Inferior parietal cortex (tissue), 1 donor: ENCODE results near the gene IDH1.
"Not testable (repeated sequence)": the region's sequence is repeated elsewhere in the genome, so short reads cannot be mapped to it uniquely, and the experiment has no call there.

ENCODE experiments used
- DNase-seq: peaks from one replicate; pipeline ENCODE4 v3.0.0-alpha.2; 2016; ENCODE audit errors: extremely low spot score

The IDH1 gene

DNA sequence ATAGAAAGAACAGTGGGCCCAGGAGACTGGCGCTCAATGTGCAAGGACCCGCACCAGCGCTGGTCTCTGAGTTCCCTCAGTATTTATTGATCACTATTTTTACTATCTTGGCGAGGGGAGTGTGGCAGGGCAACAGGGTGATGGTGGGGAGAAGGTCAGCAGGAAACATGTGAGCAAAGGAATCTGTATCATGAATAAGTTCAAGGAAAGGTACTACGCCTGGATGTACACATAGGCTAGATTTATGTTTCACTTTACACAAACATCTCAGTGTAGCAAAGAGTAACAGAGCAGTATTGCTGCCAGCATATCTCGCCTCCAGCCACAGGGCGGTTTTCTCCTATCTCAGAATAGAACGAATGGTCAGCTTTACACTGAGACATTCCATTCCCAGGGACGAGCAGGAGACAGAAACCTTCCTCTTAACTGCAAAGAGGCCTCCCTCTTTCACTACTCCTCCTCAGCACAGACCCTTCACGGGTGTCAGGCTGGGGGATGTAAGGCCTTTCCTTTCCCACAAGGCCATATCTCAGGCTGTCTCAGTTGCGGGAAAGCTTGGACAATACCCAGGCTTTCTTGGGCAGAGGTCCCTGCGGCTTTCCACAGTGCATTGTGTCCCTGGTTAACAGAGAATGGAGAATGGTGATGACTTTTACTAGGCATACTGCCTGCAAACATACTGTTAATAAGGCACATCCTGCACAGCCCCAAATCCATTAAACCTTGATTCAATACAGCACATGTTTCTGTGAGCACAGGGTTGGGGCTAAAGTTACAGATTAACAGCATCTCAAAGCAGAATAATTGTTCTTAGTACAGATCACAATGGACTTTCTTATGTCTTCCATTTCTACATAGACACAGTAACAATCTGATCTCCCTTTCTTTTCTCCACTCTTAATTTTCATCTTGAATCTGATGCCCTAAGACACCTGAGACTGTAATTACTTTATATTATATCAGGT, 2.3 kb upstream of the IDH1 start:
- not testable (repeated sequence) for DNase-seq

DNA sequence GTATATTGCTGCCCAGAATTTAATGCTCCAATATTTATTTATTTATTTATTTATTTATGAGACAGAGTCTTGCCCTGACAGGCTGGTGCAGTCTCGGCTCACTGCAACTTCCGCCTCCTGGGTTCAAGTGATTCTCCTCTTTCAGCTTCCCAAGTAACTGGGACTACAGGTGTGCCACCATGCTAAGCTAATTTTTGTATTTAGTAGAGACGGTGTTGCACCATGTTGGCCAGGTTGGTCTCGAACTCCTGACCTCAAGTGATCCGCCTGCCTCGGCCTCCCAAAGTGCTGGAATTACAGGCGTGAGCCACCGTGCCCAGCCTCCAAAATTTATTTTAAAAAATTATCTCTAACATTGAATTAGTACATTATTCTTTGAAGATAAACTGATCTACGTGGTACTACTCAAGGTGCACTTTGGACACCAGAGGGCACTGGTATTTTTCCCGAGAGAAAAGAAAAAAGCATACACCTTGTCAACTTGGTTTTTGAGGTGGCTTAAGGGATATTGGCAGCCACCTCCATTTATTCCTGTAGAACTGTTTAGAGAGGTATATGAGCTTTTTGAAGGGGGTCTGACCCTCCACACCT, 1.4 kb upstream of the IDH1 start:
- DNase-seq: no peak

GRCh38 chr2:208255557-208256106, 761 bp upstream of the IDH1 start:
- no peak for DNase-seq

GRCh38 chr2:208254118-208254870, 577 bp downstream of the IDH1 start:
- peak; percentile 79 for DNase-seq

GRCh38 chr2:208253600-208254117, 1.2 kb downstream of the IDH1 start:
- no peak for DNase-seq

GRCh38 chr2:208252716-208253492, 2.0 kb downstream of the IDH1 start:
- DNase-seq: no peak

DNA sequence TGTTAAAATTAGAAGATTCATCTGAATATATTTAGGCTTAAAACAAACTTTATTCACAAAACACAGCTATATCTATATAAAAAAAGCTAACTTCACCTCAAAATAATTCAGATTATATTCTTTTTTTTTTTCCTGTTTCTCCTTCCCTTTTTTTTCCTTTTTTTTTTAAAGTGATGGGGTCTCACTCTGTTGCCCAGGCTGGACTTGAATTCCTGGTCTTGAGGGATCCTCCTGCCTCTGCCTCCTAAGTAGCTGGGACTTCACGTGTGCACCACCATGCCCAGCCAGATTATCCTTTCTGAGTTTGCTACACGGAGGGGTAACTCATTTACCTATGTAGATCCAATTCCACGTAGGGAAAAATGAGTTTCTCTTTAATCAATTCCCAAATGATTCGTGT, 3.8 kb downstream of the IDH1 start:
- DNase-seq: no peak

DNA sequence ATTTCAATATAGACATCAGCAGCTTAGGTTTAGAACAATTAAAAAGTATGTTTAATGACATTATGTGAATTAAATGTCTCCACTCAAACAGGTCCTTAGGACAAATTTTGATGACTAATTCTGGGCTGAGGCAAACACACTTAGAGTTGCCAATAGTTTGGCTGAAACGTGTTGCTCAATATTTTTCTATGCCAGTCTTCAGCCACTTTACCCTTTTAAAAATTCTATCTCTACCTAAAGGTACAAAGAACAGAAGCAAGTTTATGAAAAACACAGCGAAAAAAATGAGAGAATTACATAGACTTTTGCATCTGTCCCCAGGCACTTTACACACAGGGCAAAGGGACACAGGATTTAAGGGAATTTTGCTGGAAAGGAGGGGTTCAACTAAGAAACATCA, 4.5 kb downstream of the IDH1 start:
- DNase-seq: no peak

DNA sequence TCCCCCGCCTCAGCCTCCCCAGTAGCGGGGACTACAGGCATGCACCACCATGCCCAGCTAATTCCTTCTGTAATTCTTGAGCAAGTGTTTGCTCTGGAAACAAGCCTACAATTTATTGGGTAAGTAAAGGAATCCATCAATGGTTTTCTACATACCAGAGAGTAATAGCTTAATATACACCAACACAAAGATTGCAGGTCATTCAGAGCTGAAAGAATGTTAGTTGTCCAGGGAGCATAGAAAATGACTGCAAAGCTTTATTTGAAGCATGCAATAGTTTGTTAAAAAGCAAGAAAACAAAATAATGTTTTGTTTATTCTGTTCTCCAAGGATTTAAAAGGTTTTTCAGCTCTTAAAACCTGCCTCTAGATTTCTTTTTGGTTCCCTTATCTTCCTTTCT, 5.6 kb downstream of the IDH1 start:
- DNase-seq: no peak

DNA sequence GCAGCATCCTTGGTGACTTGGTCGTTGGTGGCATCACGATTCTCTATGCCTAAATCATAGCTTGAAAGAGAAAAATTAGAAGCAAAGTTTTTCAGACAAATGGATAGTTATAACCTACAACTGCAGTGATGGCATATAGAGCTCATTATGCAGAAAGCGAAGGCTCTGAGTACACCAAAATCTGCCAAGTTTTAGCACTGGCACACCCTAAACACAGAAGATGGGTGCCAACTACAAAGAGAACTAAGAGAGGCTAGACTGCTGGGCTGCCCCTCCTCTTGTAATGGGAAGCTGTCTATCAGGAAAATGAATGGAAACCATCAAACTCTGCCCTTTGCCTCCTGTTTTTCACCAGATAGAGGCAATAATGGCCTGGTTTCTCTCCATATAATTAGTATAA, 6.3 kb downstream of the IDH1 start:
- DNase-seq: no peak

DNA sequence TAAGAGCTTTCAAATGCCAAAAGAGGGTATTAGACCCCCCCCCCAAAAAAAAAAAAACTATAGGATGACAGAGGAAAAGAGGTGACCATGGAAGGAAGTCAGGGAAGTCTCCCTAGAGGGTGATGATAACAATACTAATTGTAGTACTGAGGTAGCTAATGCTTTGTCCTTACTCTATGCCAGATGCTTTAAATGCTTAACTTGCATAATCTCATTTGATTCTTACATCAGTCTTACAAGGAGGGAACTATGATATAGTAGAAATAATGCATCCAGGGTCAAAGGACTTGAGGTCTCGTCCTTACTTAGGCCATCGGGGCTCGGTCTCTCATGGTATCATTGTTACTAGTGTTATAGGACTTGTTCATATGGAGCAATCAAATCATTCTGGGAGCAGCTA, 9.1 kb downstream of the IDH1 start:
- no peak for DNase-seq

- no peak for DNase-seq
Observed at GRCh38 chr2:208244422-208244821, 10.4 kb downstream of the IDH1 start.

DNA sequence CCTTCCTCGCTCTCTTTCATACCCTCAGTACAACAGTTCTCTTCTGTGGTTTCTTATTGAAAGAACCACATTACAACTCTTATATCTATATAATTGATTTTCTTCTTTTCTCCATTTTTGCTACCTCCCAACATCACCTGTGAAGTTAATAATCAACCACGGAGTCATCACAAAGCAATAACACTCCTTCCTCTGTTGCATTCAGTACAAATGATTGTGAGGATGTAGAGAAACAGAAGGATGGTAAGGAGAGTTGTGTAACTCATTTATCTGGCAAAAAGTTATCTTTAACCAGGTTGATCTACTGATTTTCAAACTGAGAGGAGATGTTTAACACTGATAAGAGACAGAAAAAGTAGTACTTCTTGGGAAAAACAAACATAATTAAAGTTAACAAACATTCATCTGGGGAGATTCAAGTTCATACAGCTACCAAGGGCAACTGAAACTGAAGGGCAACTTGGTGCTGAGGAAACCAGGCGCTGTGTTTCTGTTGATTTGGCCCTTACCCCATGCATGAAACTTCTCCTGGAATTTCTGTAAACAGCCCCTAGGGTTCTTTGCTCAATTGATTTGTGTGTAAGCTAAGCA, 14.2 kb downstream of the IDH1 start:
- DNase-seq: no peak

GRCh38 chr2:208239770-208240493, 14.9 kb downstream of the IDH1 start:
- DNase-seq: no peak

GRCh38 chr2:208235860-208236259, 19.0 kb downstream of the IDH1 start:
- DNase-seq: no peak

DNA sequence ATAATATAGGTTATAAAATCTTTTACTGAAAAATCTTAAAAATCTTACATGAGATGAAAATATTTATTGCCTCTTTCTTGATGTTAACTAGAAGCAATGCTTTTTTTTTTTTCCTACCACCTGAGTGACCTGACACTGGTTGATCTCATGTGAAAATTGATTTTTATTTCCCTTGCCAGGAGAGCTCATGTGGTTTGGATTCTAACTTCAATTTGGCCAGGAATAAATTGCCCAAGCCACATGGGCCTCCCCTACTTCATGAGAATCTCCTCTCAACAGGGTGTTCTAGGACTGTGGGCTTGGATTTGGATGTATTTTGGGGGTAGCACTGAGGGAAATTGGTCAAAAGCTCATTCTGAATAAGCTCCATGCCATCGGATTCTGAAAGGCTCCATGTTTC, 20.1 kb downstream of the IDH1 start:
- DNase-seq: no peak

- DNase-seq: no peak
Observed at GRCh38 chr2:208228476-208228875, 26.4 kb downstream of the IDH1 start.

DNA sequence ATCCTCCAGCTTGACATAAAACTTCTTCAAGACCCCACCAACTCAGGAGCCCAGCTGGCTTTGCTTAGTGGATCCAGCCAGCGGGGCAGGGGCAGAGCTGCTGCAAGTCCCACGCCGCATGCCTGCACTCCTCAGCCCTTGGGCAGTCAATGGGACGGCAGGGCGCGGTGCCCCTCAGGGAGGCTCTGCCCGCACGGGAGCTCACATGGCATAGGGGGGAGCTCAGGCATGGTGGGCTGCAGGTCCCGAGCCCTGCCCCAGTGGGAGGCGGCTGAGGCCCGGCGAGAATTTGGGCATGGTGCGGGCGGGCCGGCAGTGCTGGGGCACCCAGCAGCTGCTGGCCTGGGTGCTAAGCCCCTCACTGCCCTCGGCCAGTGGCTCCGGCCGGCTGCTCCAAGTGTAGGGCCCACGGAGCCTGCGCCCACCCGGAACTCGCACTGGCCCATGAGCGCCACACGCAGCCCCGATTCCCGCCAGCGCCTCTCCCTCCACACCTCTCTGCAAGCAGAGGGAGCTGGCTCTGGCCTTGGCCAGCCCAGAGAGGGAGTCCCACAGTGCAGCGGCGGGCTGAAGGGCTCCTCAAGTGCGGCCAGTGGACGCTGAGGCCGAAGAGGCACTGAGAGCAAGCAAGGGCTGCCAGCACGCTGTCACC, 27.2 kb downstream of the IDH1 start:
- DNase-seq: no peak

DNA sequence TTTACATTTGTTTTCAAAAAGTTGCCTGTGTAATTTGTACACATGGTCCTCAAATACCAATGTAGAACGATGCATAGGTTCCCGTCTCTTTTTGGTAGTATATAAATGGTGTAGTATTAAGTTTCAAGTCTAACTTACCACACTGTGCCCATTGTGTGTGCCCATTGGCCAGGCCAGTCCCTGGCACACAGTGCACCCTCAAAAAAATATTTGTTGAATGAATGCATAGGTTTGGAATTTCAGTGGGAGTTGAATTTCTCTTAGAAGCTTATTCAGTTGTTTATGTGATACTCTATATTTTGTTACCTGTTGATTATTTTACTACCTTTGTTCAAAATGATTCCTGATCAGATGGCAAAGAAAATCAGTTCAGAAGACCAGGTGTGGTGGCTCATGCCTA, 30.1 kb downstream of the IDH1 start:
- DNase-seq: no peak

- DNase-seq: no peak
Observed at GRCh38 chr2:208222351-208222750, 32.5 kb downstream of the IDH1 start.
